WI38 (cell line): ENCODE data around the gene LYRM1.

Experiments
- H3K4me3 ChIP-seq: 2 replicates; pipeline ENCODE4 v1.5.1; 2011; ENCODE audit warnings: low read depth, mild to moderate bottlenecking, control low read depth, low read length
- CTCF ChIP-seq: IDR thresholded peaks from 2 replicates; pipeline ENCODE4 v1.5.1; 2012; ENCODE audit warnings: low read depth, mild to moderate bottlenecking, control low read depth, low read length

LYRM1 gene

GRCh38 chr16:20883554-20884239 lies 16.9 kb upstream of the LYRM1 start:
- no peak for TF ChIP-seq CTCF
- H3K4me3 ChIP-seq: no peak overlapping the region

GRCh38 chr16:20884240-20884556 lies 16.4 kb upstream of the LYRM1 start:
- H3K4me3 ChIP-seq: no peak overlapping the region
- no peak for TF ChIP-seq CTCF

- TF ChIP-seq CTCF: no peak
- H3K4me3 ChIP-seq: no peak overlapping the region
Observed at GRCh38 chr16:20886320-20886719, 14.3 kb upstream of the LYRM1 start.

- no peak overlapping the region for H3K4me3 ChIP-seq
- no peak for TF ChIP-seq CTCF
Observed at GRCh38 chr16:20887207-20887606, 13.4 kb upstream of the LYRM1 start.

- H3K4me3 ChIP-seq: no peak overlapping the region
- TF ChIP-seq CTCF: no peak
Observed at GRCh38 chr16:20889625-20890275, 10.8 kb upstream of the LYRM1 start.

GRCh38 chr16:20894388-20894787 lies 6.2 kb upstream of the LYRM1 start:
- no peak for TF ChIP-seq CTCF

GRCh38 chr16:20897253-20897897 lies 3.2 kb upstream of the LYRM1 start:
- H3K4me3 ChIP-seq: no peak overlapping the region; the same call in 1 of the 2 replicates
- no peak for TF ChIP-seq CTCF

More at GRCh38 chr16:20894388-20894787, 6.2 kb upstream of the LYRM1 start:
- H3K4me3 ChIP-seq: no peak overlapping the region
